ENCODE measurements around the gene RIMBP2. TPM values are rescaled to one million over a fixed set of nuclear protein-coding genes. Genes with fewer than 3 reads are reported as not detected.

The RIMBP2 gene
- total RNA-seq, 1 donor from 2014 or later = not detected

- no peaks in the 10 kb centered on the region for H3K27me3 Mint-ChIP-seq (ENCODE audit: insufficient read depth)
- no peak overlapping the region for H3K27ac Mint-ChIP-seq
- DNase-seq (ENCODE audit: low spot score) = no peak
- no peaks in the 10 kb centered on the region for H3K4me1 Mint-ChIP-seq (ENCODE audit: low read depth)
- intact Hi-C loops (cut with micrococcal nuclease) = no loop called here
- H3K36me3 Mint-ChIP-seq (ENCODE audit: low read depth) = no peaks in the 10 kb centered on the region
- H3K4me3 Mint-ChIP-seq = no peak overlapping the region
- no peaks in the 10 kb centered on the region for H3K9me3 Mint-ChIP-seq
Observed at GRCh38 chr12:130576371-130576816, 139.7 kb downstream of the RIMBP2 start.

GRCh38 chr12:130574402-130574801, 141.7 kb downstream of the RIMBP2 start:
- intact Hi-C loops (cut with micrococcal nuclease) = no loop called here
- no peak for DNase-seq (ENCODE audit: low spot score)
- H3K27me3 Mint-ChIP-seq (ENCODE audit: insufficient read depth) = no peaks in the 10 kb centered on the region
- no peak overlapping the region for H3K4me3 Mint-ChIP-seq
- H3K36me3 Mint-ChIP-seq (ENCODE audit: low read depth) = no peaks in the 10 kb centered on the region
- no peak overlapping the region for H3K27ac Mint-ChIP-seq
- no peaks in the 10 kb centered on the region for H3K4me1 Mint-ChIP-seq (ENCODE audit: low read depth)
- H3K9me3 Mint-ChIP-seq = no peaks in the 10 kb centered on the region

- Mint-ChIP-seq H3K9me3 (no peaks in the 10 kb centered on the region), H3K4me3 (no peak overlapping the region), H3K4me1 (ENCODE audit: low read depth) (no peaks in the 10 kb centered on the region), H3K27ac (no peak overlapping the region), H3K27me3 (ENCODE audit: insufficient read depth) (no peaks in the 10 kb centered on the region), H3K36me3 (ENCODE audit: low read depth) (no peaks in the 10 kb centered on the region)
- DNase-seq (ENCODE audit: low spot score) = no peak
- intact Hi-C loops (cut with micrococcal nuclease) = no loop called here
Observed at GRCh38 chr12:130573766-130574165, 142.3 kb downstream of the RIMBP2 start.

GRCh38 chr12:130573235-130573634, 142.9 kb downstream of the RIMBP2 start:
- DNase-seq (ENCODE audit: low spot score) = no peak
- Mint-ChIP-seq H3K4me1 (ENCODE audit: low read depth) (no peaks in the 10 kb centered on the region), H3K9me3 (no peaks in the 10 kb centered on the region), H3K27me3 (ENCODE audit: insufficient read depth) (no peaks in the 10 kb centered on the region), H3K27ac (no peak overlapping the region), H3K4me3 (no peak overlapping the region), H3K36me3 (ENCODE audit: low read depth) (no peaks in the 10 kb centered on the region)
- intact Hi-C loops (cut with micrococcal nuclease) = no loop called here

- DNase-seq (ENCODE audit: low spot score) = no peak
- intact Hi-C loops (cut with micrococcal nuclease) = no loop called here
- Mint-ChIP-seq H3K9me3 (no peaks in the 10 kb centered on the region), H3K36me3 (ENCODE audit: low read depth) (no peaks in the 10 kb centered on the region), H3K27me3 (ENCODE audit: insufficient read depth) (no peaks in the 10 kb centered on the region), H3K4me3 (no peak overlapping the region), H3K27ac (no peak overlapping the region), H3K4me1 (ENCODE audit: low read depth) (no peaks in the 10 kb centered on the region)
Observed at GRCh38 chr12:130572553-130572952, 143.5 kb downstream of the RIMBP2 start.

GRCh38 chr12:130571734-130572133, 144.4 kb downstream of the RIMBP2 start:
- Mint-ChIP-seq H3K4me1 (ENCODE audit: low read depth) (no peaks in the 10 kb centered on the region), H3K9me3 (no peaks in the 10 kb centered on the region), H3K27me3 (ENCODE audit: insufficient read depth) (no peaks in the 10 kb centered on the region), H3K36me3 (ENCODE audit: low read depth) (no peaks in the 10 kb centered on the region), H3K27ac (no peak overlapping the region), H3K4me3 (no peak overlapping the region)
- no peak for DNase-seq (ENCODE audit: low spot score)
- intact Hi-C loops (cut with micrococcal nuclease) = no loop called here

- Mint-ChIP-seq H3K36me3 (ENCODE audit: low read depth) (no peaks in the 10 kb centered on the region), H3K4me1 (ENCODE audit: low read depth) (no peaks in the 10 kb centered on the region), H3K27me3 (ENCODE audit: insufficient read depth) (no peaks in the 10 kb centered on the region), H3K4me3 (no peak overlapping the region), H3K27ac (no peak overlapping the region), H3K9me3 (peaks cover 3% of the 10 kb centered on the region)
- DNase-seq (ENCODE audit: low spot score) = no peak
- intact Hi-C loops (cut with micrococcal nuclease) = no loop called here
Observed at GRCh38 chr12:130571089-130571488, 145.0 kb downstream of the RIMBP2 start.

- no peaks in the 10 kb centered on the region for H3K4me1 Mint-ChIP-seq (ENCODE audit: low read depth)
- no peaks in the 10 kb centered on the region for H3K36me3 Mint-ChIP-seq (ENCODE audit: low read depth)
- intact Hi-C loops (cut with micrococcal nuclease) = no loop called here
- peaks cover 15% of the 10 kb centered on the region for H3K9me3 Mint-ChIP-seq
- H3K4me3 Mint-ChIP-seq = no peak overlapping the region
- no peaks in the 10 kb centered on the region for H3K27me3 Mint-ChIP-seq (ENCODE audit: insufficient read depth)
- no peak for DNase-seq (ENCODE audit: low spot score)
- no peak overlapping the region for H3K27ac Mint-ChIP-seq
Observed at GRCh38 chr12:130569521-130569920, 146.6 kb downstream of the RIMBP2 start.

GRCh38 chr12:130568501-130568900, 147.6 kb downstream of the RIMBP2 start:
- H3K27me3 Mint-ChIP-seq (ENCODE audit: insufficient read depth) = no peaks in the 10 kb centered on the region
- no peak for DNase-seq (ENCODE audit: low spot score)
- intact Hi-C loops (cut with micrococcal nuclease) = no loop called here
- peaks cover 20% of the 10 kb centered on the region for H3K9me3 Mint-ChIP-seq
- no peaks in the 10 kb centered on the region for H3K36me3 Mint-ChIP-seq (ENCODE audit: low read depth)
- no peak overlapping the region for H3K4me3 Mint-ChIP-seq
- no peaks in the 10 kb centered on the region for H3K4me1 Mint-ChIP-seq (ENCODE audit: low read depth)
- no peak overlapping the region for H3K27ac Mint-ChIP-seq

- H3K4me1 Mint-ChIP-seq (ENCODE audit: low read depth) = no peaks in the 10 kb centered on the region
- no peak for DNase-seq (ENCODE audit: low spot score)
- H3K4me3 Mint-ChIP-seq = no peak overlapping the region
- H3K36me3 Mint-ChIP-seq (ENCODE audit: low read depth) = no peaks in the 10 kb centered on the region
- intact Hi-C loops (cut with micrococcal nuclease) = no loop called here
- H3K27me3 Mint-ChIP-seq (ENCODE audit: insufficient read depth) = no peaks in the 10 kb centered on the region
- no peak overlapping the region for H3K27ac Mint-ChIP-seq
- peaks cover 20% of the 10 kb centered on the region for H3K9me3 Mint-ChIP-seq
Observed at GRCh38 chr12:130568041-130568440, 148.1 kb downstream of the RIMBP2 start.

- H3K9me3 Mint-ChIP-seq = peaks cover 20% of the 10 kb centered on the region
- no peaks in the 10 kb centered on the region for H3K4me1 Mint-ChIP-seq (ENCODE audit: low read depth)
- no peaks in the 10 kb centered on the region for H3K27me3 Mint-ChIP-seq (ENCODE audit: insufficient read depth)
- no peak for DNase-seq (ENCODE audit: low spot score)
- H3K27ac Mint-ChIP-seq = no peak overlapping the region
- H3K4me3 Mint-ChIP-seq = no peak overlapping the region
- no peaks in the 10 kb centered on the region for H3K36me3 Mint-ChIP-seq (ENCODE audit: low read depth)
- intact Hi-C loops (cut with micrococcal nuclease) = no loop called here
Observed at GRCh38 chr12:130566446-130567155, 149.5 kb downstream of the RIMBP2 start.

- Mint-ChIP-seq H3K36me3 (ENCODE audit: low read depth) (no peaks in the 10 kb centered on the region), H3K9me3 (peaks cover 20% of the 10 kb centered on the region), H3K27ac (no peak overlapping the region), H3K4me1 (ENCODE audit: low read depth) (no peaks in the 10 kb centered on the region), H3K27me3 (ENCODE audit: insufficient read depth) (peaks cover 6% of the 10 kb centered on the region), H3K4me3 (no peak overlapping the region)
- DNase-seq (ENCODE audit: low spot score) = no peak
- intact Hi-C loops (cut with micrococcal nuclease) = no loop called here
Observed at GRCh38 chr12:130565189-130565588, 150.9 kb downstream of the RIMBP2 start.

GRCh38 chr12:130563323-130563722, 152.8 kb downstream of the RIMBP2 start:
- no peak overlapping the region for H3K27ac Mint-ChIP-seq
- peaks cover 20% of the 10 kb centered on the region for H3K9me3 Mint-ChIP-seq
- H3K36me3 Mint-ChIP-seq (ENCODE audit: low read depth) = no peaks in the 10 kb centered on the region
- no peaks in the 10 kb centered on the region for H3K4me1 Mint-ChIP-seq (ENCODE audit: low read depth)
- intact Hi-C loops (cut with micrococcal nuclease) = no loop called here
- no peak for DNase-seq (ENCODE audit: low spot score)
- H3K4me3 Mint-ChIP-seq = no peak overlapping the region
- peaks cover 6% of the 10 kb centered on the region for H3K27me3 Mint-ChIP-seq (ENCODE audit: insufficient read depth)

- Mint-ChIP-seq H3K27me3 (ENCODE audit: insufficient read depth) (peaks cover 6% of the 10 kb centered on the region), H3K4me3 (no peak overlapping the region), H3K9me3 (peaks cover 20% of the 10 kb centered on the region), H3K27ac (no peak overlapping the region), H3K36me3 (ENCODE audit: low read depth) (no peaks in the 10 kb centered on the region), H3K4me1 (ENCODE audit: low read depth) (no peaks in the 10 kb centered on the region)
- DNase-seq (ENCODE audit: low spot score) = no peak
- intact Hi-C loops (cut with micrococcal nuclease) = no loop called here
Observed at GRCh38 chr12:130562716-130563115, 153.4 kb downstream of the RIMBP2 start.

Measured in activated T-helper 1 cell treated with anti-CD3 and anti-CD28 coated beads, Interleukin-12 subunit alpha, Interleukin-12 subunit beta, Interleukin-2, Interleukin-4 antibody, amounts not matched to agents 30 ng/mL and 10 ng/mL and 1 ng/mL, durations not matched to agents 14 hours and 24 hours and 36 hours (primary cell).